Prostate gland (tissue), 2 donors: ENCODE results near the gene P2RY8. TPM values are rescaled to one million over a fixed set of nuclear protein-coding genes. Genes with fewer than 3 reads are reported as not detected.

Source experiments
- DNase-seq: peaks from one replicate; pipeline ENCODE4 v3.0.0-alpha.2; 2019; ENCODE audit warnings: low spot score
- H3K27ac ChIP-seq, 2 donors: fragments of 200-600 bp; sonication (generic); 2 replicates each; pipeline ENCODE4 v1.5.1; 2017 to 2019
- H3K27me3 ChIP-seq: fragments of 200-600 bp; sonication (generic); replicated peaks from 2 replicates; pipeline ENCODE4 v1.5.1; 2019; ENCODE audit not compliant: insufficient read depth
- H3K36me3 ChIP-seq, 2 donors: fragments of 200-600 bp; sonication (generic); 1 replicate in 1 of 2; 2 replicates in 1 of 2; pipeline versions ENCODE4 v1.5.1 to v1.8.1; 2017 to 2019
- H3K4me1 ChIP-seq: fragments of 200-600 bp; sonication (generic); replicated peaks from 2 replicates; pipeline ENCODE4 v1.5.1; 2019
- H3K4me3 ChIP-seq, 2 donors: fragments of 200-600 bp; sonication (generic); 2 replicates each; pipeline ENCODE4 v1.5.1; 2017 to 2019
- H3K9me3 ChIP-seq: fragments of 200-600 bp; sonication (generic); 2 replicates; pipeline ENCODE4 v1.5.1; 2017
- POLR2A ChIP-seq: fragments of 450-650 bp; IDR thresholded peaks from one replicate; pipeline ENCODE4 v1.6.1; 2016; ENCODE audit warnings: antibody characterized with exemption, mild to moderate bottlenecking
- POLR2AphosphoS5 ChIP-seq: sonication (generic); formaldehyde crosslinking; IDR thresholded peaks from one replicate; pipeline ENCODE4 v1.6.1; 2017; ENCODE audit warnings: antibody characterized with exemption
- WGBS: methylation state at CpG from one replicate; pipeline ENCODE4 v1.1.5; 2018; 5-methylcytosine and 5-hydroxymethylcytosine counted together
- intact Hi-C: fragments of 100-400 bp; cut with DNase I; formaldehyde crosslinking; loops from one replicate; pipeline ENCODE4 v1.14.2; 2022
- total RNA-seq, 2 donors: library from RNA; depleted of rRNA; stranded (reverse); fragments of >200 nt; gene quantifications; one replicate each; pipeline ENCODE4 v1.1.0, GENCODE V29; 2016
- TF ChIP-seq, protein P1 (sequence below), 4 experiments: fragments of 200-600 bp in 2 of 4; fragments of 450-650 bp in 2 of 4; sonication (generic) in 2 of 4; IDR thresholded peaks; 1 replicate in 3 of 4; 2 replicates in 1 of 4; pipeline ENCODE4 v1.5.1; 2016 to 2019; ENCODE audit warnings: antibody characterized with exemption in 4 of 4, mild to moderate bottlenecking in 2 of 4, moderate library complexity in 2 of 4

The P2RY8 gene
- total RNA-seq, 2 donors from 2014 or later = 0.59 to 1.8 TPM

DNA sequence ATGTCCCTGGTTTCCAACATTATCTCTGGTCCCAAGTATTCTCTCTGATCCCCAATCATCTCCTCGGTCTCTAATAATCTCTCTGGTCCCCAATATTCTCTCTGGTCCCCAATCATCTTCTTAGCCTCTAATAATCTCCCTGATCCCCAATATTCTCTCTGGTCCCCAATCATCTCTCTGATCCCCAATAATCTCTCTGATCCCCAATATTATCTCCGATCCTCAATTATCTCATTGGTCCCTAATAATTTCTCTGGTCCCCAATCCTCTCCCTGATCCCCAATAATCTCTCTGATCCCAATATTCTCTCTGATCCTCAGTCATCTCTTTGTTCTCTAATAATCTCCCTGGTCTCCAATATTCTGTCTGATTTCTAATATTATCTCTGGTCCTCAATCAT is 16.6 kb downstream of the P2RY8 start:
- no peaks in the 10 kb centered on the region for H3K9me3 ChIP-seq
- no peak overlapping the region for H3K27ac ChIP-seq
- H3K36me3 ChIP-seq = no peaks in the 10 kb centered on the region
- H3K4me1 ChIP-seq = no peaks in the 10 kb centered on the region
- intact Hi-C loops = no loop called here
- no peak for DNase-seq
- no peaks in the 10 kb centered on the region for H3K27me3 ChIP-seq
- TF ChIP-seq POLR2AphosphoS5 (no peak), POLR2A (no peak)
- TF ChIP-seq, protein P1, sequence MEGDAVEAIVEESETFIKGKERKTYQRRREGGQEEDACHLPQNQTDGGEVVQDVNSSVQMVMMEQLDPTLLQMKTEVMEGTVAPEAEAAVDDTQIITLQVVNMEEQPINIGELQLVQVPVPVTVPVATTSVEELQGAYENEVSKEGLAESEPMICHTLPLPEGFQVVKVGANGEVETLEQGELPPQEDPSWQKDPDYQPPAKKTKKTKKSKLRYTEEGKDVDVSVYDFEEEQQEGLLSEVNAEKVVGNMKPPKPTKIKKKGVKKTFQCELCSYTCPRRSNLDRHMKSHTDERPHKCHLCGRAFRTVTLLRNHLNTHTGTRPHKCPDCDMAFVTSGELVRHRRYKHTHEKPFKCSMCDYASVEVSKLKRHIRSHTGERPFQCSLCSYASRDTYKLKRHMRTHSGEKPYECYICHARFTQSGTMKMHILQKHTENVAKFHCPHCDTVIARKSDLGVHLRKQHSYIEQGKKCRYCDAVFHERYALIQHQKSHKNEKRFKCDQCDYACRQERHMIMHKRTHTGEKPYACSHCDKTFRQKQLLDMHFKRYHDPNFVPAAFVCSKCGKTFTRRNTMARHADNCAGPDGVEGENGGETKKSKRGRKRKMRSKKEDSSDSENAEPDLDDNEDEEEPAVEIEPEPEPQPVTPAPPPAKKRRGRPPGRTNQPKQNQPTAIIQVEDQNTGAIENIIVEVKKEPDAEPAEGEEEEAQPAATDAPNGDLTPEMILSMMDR (IDR thresholded peaks at IDR 0.05) = no peak
- H3K4me3 ChIP-seq = no peak overlapping the region
- WGBS = 95% methylated on average over 2 of the region's 2 CpGs

DNA sequence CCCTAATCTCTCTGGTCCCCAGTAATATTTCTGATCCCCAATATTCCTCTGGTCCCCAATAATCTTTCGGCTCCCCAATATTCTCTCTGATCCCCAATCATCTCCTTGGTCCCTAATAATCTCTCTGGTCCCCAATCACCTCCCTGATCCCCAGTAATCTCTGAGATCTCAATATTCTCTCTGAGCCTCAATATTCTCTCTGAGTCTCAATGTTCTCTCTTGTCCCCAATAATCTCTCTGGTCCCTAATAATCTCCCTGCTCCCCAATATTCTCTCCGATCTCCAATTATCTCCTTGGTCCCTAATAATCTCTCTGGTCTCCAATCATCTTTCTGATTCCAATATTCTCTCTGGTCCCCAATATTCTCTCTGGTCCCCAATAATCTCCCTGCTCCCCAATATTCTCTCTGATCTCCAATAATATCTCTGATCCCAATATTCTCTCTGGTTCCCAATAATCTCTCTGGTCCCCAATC is 17.9 kb downstream of the P2RY8 start:
- 94% methylated on average over 2 of the region's 2 CpGs for WGBS
- Histone ChIP-seq H3K4me1 (no peaks in the 10 kb centered on the region), H3K4me3 (no peak overlapping the region), H3K27ac (no peak overlapping the region), H3K36me3 (no peaks in the 10 kb centered on the region), H3K27me3 (no peaks in the 10 kb centered on the region), H3K9me3 (no peaks in the 10 kb centered on the region)
- TF ChIP-seq POLR2A (no peak), POLR2AphosphoS5 (no peak)
- TF ChIP-seq, protein P1 (IDR thresholded peaks at IDR 0.05) = no peak
- intact Hi-C loops = no loop called here
- no peak for DNase-seq

DNA sequence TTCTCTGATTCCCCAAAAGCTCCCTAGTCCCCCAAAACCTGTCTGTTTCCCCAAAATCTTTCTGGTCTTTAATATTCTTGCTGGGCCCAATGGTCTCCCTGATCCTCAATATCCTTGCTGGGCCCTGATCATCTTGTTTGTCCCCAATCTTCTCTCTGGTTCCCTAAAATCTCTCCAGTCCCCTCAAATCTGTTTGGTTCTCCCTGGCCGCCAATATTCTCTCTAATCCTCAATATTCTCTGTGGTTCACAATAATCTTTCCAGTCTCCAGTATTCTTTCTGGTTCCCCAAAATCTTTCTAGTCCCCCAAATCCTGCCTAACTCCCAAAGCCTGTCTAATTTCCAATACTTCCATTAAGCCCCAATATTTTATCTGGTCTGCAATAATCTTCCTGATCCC is 18.5 kb downstream of the P2RY8 start:
- no peaks in the 10 kb centered on the region for H3K36me3 ChIP-seq
- H3K27me3 ChIP-seq = no peaks in the 10 kb centered on the region
- H3K4me3 ChIP-seq = no peak overlapping the region
- TF ChIP-seq POLR2A (no peak), POLR2AphosphoS5 (no peak)
- TF ChIP-seq, protein P1 (IDR thresholded peaks at IDR 0.05) = no peak
- no peaks in the 10 kb centered on the region for H3K9me3 ChIP-seq
- no peak for DNase-seq
- no peak overlapping the region for H3K27ac ChIP-seq
- intact Hi-C loops = no loop called here
- 97% methylated on average over 1 of the region's 1 CpG for WGBS
- H3K4me1 ChIP-seq = no peaks in the 10 kb centered on the region

DNA sequence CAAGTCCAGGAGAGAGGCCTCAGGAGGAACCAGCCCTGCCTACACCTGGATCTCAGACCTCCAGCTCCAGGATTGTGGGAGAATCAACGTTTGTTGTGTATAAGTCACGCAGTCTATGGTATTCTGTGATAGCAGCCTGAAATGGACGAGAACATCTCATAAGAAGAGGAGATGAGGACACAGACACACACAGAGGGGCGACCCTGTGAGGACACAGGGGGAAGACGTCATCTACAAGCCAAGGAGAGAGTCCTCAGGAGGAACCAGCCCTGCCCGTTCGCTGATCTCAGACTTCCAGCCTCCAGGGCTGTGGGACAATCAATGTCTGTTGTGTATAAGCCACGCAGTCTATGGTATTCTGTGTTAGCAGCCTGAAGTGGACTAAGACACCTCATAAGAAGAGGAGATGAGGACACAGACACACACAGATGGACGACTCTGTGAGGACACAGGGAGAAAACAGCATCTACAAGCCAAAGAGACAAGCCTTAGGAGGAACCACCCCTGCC is 20.3 kb downstream of the P2RY8 start:
- Histone ChIP-seq H3K27me3 (no peaks in the 10 kb centered on the region), H3K4me3 (no peak overlapping the region), H3K9me3 (no peaks in the 10 kb centered on the region), H3K27ac (no peak overlapping the region), H3K4me1 (no peaks in the 10 kb centered on the region), H3K36me3 (no peaks in the 10 kb centered on the region)
- WGBS = 78% methylated on average over 9 of the region's 9 CpGs
- intact Hi-C loops = no loop called here
- no peak for DNase-seq
- TF ChIP-seq, protein P1 (IDR thresholded peaks at IDR 0.05) = no peak
- TF ChIP-seq POLR2AphosphoS5 = no peak

DNA sequence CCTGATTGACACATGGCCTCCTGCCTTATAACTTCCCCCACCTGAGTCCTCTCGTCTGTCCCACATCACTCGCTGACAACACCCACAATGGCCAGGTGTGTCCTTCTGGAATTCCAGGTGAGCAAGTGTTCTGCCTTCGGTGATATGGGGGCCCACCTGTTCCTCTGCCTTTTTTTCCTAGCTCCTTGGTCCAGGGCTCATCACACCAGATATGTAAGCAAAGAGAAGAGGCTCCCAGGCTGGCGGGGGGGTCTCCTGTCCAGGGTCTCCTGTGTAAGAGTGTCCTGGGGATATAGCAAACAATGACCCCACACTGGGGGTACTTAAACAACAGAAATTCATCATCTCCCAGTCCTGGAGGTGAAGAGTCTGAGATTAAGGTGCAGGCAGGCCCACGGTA is 25.2 kb downstream of the P2RY8 start:
- Histone ChIP-seq H3K4me3 (no peak overlapping the region), H3K27me3 (no peaks in the 10 kb centered on the region), H3K9me3 (no peaks in the 10 kb centered on the region), H3K27ac (no peak overlapping the region), H3K36me3 (no peaks in the 10 kb centered on the region), H3K4me1 (no peaks in the 10 kb centered on the region)
- intact Hi-C loops = no loop called here
- no peak for DNase-seq
- 90% methylated on average over 5 of the region's 5 CpGs for WGBS
- TF ChIP-seq POLR2AphosphoS5 (no peak), POLR2A (no peak)
- TF ChIP-seq, protein P1 (IDR thresholded peaks at IDR 0.05) = no peak
